ENCODE results near the gene GPR35.

GPR35 gene

DNA sequence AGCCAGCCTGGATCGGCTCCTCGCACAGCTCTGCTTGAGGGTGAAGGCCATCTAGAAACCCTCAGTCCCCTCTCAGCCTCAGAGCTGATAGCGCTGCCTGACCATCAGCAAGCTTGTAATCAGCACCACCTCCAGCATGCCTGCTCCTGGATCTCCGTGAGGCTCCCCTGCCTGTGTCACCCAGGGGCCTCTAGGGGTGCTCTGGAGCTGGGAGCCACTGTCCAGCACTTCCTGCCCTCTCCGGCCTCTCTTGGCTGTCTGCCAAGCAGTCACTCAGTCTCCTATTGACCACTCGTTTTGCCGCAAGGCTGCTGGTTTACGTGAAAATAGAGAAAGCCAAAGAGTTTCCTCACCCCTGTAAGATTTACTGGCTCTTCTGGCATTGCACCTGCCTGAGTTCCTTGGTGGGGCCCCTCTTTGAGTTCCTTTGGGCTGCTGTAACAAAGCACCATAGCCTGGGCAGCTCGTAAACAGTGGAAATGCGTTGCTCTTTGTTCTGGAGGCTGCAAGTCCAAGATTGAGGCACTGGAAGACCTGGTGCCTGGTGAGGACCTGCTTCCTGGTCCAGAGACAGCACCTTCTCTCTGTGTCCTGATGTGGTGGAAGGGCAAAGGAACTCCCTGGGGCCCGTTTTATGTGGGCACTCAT, 20.9 kb upstream of the GPR35 start:
- H3K9ac ChIP-seq (ENCODE audit: low read length), result no peak overlapping the region
- no peak overlapping the region for H3K4me2 ChIP-seq (ENCODE audit: low read length)
- H3K27ac ChIP-seq (ENCODE audit: low read depth, low read length, poor library complexity, severe bottlenecking), result no peak overlapping the region
- no peak overlapping the region for H3K4me3 ChIP-seq (ENCODE audit: low read depth, low read length, poor library complexity, severe bottlenecking)
- TF ChIP-seq, protein P1, sequence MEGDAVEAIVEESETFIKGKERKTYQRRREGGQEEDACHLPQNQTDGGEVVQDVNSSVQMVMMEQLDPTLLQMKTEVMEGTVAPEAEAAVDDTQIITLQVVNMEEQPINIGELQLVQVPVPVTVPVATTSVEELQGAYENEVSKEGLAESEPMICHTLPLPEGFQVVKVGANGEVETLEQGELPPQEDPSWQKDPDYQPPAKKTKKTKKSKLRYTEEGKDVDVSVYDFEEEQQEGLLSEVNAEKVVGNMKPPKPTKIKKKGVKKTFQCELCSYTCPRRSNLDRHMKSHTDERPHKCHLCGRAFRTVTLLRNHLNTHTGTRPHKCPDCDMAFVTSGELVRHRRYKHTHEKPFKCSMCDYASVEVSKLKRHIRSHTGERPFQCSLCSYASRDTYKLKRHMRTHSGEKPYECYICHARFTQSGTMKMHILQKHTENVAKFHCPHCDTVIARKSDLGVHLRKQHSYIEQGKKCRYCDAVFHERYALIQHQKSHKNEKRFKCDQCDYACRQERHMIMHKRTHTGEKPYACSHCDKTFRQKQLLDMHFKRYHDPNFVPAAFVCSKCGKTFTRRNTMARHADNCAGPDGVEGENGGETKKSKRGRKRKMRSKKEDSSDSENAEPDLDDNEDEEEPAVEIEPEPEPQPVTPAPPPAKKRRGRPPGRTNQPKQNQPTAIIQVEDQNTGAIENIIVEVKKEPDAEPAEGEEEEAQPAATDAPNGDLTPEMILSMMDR (IDR thresholded peaks at IDR 0.05; ENCODE audit: low read length), result peak; percentile 14; the same call in 1 of the 2 replicates
- TF ChIP-seq EZH2 (IDR thresholded peaks at IDR 0.05; ENCODE audit: borderline replicate concordance, low read length), result no peak
- H3K4me1 ChIP-seq (ENCODE audit: insufficient read depth, low read length, severe bottlenecking), result no peaks in the 10 kb centered on the region
- H4K20me1 ChIP-seq (ENCODE audit: insufficient read depth, low read length), result no peaks in the 10 kb centered on the region
- no peak overlapping the region for H2AFZ ChIP-seq (ENCODE audit: low read length)
- H3F3A ChIP-seq (ENCODE audit: insufficient read depth, low read length), result no peaks in the 10 kb centered on the region
- no peaks in the 10 kb centered on the region for H3K27me3 ChIP-seq (ENCODE audit: insufficient read depth, low read length)
- no peaks in the 10 kb centered on the region for H3K79me2 ChIP-seq (ENCODE audit: insufficient read depth, low read length)
- H3K9me3 ChIP-seq (ENCODE audit: low read length), result no peaks in the 10 kb centered on the region
- no peaks in the 10 kb centered on the region for H3K36me3 ChIP-seq (ENCODE audit: insufficient read depth, low read length)
- no peaks in the 10 kb centered on the region for H3K9me2 ChIP-seq (ENCODE audit: low read depth, low read length)

DNA sequence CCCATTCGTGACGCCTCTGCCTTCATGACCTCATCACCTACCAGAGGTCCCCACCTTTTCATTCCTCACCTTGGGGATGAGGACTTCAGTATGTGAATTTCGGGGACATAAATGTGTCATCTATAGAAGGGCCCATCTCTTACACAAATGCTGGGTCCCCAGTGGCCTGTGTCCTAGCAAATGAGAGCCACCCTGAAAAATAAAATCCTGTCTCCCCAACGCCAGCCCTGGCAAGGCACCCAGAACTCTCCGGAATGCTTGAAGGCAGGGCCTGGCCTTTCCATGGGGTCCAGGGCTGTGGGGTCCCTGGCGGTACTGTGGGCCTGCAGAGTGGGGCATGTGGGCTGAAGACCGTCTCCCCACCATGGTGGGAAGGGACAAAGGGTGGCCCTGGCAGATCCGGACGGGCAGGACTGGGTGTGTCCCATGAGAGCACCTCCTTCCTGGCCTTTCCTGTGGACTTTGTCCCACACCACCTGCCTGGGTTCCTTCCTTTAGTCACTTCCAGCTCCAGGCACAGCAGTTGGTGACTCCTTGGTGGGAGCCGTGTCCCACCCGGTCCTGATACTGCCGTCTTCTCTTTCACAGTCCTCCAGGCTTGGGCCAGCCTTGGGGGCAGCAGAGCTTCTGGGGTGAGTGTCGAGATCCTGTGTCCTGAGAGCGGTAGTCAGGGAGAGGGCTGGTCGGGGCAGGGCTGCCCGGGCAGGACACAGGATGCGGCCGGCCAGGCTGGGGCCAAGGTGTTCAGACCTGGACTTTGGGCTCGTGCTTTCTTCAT, 20.2 kb upstream of the GPR35 start:
- Histone ChIP-seq H3K36me3 (ENCODE audit: insufficient read depth, low read length) (no peaks in the 10 kb centered on the region), H3K4me3 (ENCODE audit: low read depth, low read length, poor library complexity, severe bottlenecking) (no peak overlapping the region), H2AFZ (ENCODE audit: low read length) (no peak overlapping the region), H3K9me3 (ENCODE audit: low read length) (no peaks in the 10 kb centered on the region), H3K27ac (ENCODE audit: low read depth, low read length, poor library complexity, severe bottlenecking) (no peak overlapping the region), H3K4me2 (ENCODE audit: low read length) (no peak overlapping the region), H3K9ac (ENCODE audit: low read length) (no peak overlapping the region), H3K79me2 (ENCODE audit: insufficient read depth, low read length) (no peaks in the 10 kb centered on the region), H3K27me3 (ENCODE audit: insufficient read depth, low read length) (no peaks in the 10 kb centered on the region), H3F3A (ENCODE audit: insufficient read depth, low read length) (no peaks in the 10 kb centered on the region), H3K9me2 (ENCODE audit: low read depth, low read length) (no peaks in the 10 kb centered on the region), H4K20me1 (ENCODE audit: insufficient read depth, low read length) (no peaks in the 10 kb centered on the region), H3K4me1 (ENCODE audit: insufficient read depth, low read length, severe bottlenecking) (no peaks in the 10 kb centered on the region)
- TF ChIP-seq, protein P1 (IDR thresholded peaks at IDR 0.05; ENCODE audit: low read length), result no peak
- TF ChIP-seq EZH2 (IDR thresholded peaks at IDR 0.05; ENCODE audit: borderline replicate concordance, low read length), result no peak

DNA sequence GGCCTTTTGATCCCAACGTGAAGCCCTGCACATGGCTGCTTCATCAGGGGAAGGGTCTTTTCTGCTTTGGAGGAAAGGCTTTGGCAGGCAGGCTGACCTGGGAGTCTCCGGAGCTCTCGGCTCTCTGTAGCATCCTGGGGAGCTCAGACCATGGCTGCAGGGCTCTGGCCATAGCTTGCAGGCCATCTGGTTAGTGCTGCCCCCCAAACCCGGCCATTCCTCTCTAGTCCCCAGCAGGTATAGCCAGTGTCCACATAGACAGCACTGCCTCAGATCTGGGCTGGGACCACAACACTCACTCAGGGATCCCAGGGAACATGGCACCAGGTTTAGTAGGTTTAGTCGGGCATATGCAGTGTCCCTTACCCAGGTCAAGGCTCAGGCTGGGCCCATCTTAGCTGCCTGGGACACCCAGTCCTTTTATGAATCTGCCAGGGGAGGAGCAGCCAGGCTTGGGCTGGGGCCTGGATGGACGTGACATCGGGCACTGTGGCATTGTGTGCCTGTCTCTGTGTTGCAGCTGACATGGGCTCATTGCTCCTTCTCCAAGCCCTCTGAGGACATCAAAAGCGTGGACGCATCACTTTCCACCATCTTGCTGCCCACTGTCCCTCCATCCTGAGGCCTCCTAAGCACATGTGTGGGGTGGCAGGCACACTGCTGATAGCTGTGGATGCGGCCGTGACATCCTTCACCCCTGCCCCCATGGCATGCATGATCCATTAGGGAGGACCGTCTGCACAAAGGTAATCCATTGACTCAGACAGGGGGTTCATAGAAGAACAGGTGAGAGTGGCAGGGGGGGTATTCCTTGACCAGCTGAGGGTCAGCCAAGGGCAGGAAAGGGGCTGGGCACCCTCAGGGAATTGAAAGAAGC, 19.2 kb upstream of the GPR35 start:
- no peaks in the 10 kb centered on the region for H3K9me3 ChIP-seq (ENCODE audit: low read length)
- no peaks in the 10 kb centered on the region for H3K4me1 ChIP-seq (ENCODE audit: insufficient read depth, low read length, severe bottlenecking)
- H3F3A ChIP-seq (ENCODE audit: insufficient read depth, low read length), result no peaks in the 10 kb centered on the region
- no peak overlapping the region for H3K9ac ChIP-seq (ENCODE audit: low read length)
- H3K4me3 ChIP-seq (ENCODE audit: low read depth, low read length, poor library complexity, severe bottlenecking), result no peak overlapping the region
- no peak for TF ChIP-seq EZH2 (IDR thresholded peaks at IDR 0.05; ENCODE audit: borderline replicate concordance, low read length)
- TF ChIP-seq, protein P1 (IDR thresholded peaks at IDR 0.05; ENCODE audit: low read length), result no peak
- no peak overlapping the region for H3K27ac ChIP-seq (ENCODE audit: low read depth, low read length, poor library complexity, severe bottlenecking)
- no peaks in the 10 kb centered on the region for H3K27me3 ChIP-seq (ENCODE audit: insufficient read depth, low read length)
- no peaks in the 10 kb centered on the region for H3K36me3 ChIP-seq (ENCODE audit: insufficient read depth, low read length)
- no peaks in the 10 kb centered on the region for H3K9me2 ChIP-seq (ENCODE audit: low read depth, low read length)
- no peaks in the 10 kb centered on the region for H3K79me2 ChIP-seq (ENCODE audit: insufficient read depth, low read length)
- no peaks in the 10 kb centered on the region for H4K20me1 ChIP-seq (ENCODE audit: insufficient read depth, low read length)
- no peak overlapping the region for H2AFZ ChIP-seq (ENCODE audit: low read length)
- no peak overlapping the region for H3K4me2 ChIP-seq (ENCODE audit: low read length)
